ENCODE data around the gene SMC1B. TPM values are rescaled to one million over a fixed set of nuclear protein-coding genes. Genes with fewer than 3 reads are reported as not detected.

The SMC1B gene
- total RNA-seq, 2 donors from 2014 or later, result 2.7 to 3.2 TPM

DNA sequence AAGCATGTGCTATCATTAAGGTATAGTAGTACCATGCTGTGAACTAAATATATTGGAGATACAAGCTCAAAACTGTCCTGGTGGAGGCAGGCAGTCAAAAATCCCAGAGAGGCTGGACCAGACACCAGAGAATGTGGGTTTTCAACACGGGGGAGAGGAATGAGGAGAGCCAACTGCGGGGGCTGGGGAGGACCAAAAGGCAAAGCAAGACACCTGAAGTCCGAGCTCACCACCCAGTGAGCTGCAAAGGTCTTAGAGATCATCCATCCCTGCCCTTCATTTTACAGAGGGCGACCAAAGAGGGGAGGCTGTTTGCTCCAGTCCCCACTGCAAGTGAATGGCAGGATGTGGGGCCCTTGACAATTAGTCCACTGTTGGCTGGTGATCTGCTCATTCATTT is 10.1 kb upstream of the SMC1B start:
- Mint-ChIP-seq H3K27ac (no peak overlapping the region), H3K27me3 (ENCODE audit: low read depth) (no peaks in the 10 kb centered on the region), H3K9me3 (peaks cover 0 to 2% of the 10 kb centered on the region in 2 donors), H3K36me3 (ENCODE audit: insufficient read depth in 2 of 2) (peaks cover 2 to 10% of the 10 kb centered on the region in 2 donors), H3K4me1 (ENCODE audit: low read depth) (peaks cover 5% of the 10 kb centered on the region), H3K4me3 (no peak overlapping the region)
- DNase-seq, result no peak
- ATAC-seq (replicated peaks in 1 of 2), result no peak

DNA sequence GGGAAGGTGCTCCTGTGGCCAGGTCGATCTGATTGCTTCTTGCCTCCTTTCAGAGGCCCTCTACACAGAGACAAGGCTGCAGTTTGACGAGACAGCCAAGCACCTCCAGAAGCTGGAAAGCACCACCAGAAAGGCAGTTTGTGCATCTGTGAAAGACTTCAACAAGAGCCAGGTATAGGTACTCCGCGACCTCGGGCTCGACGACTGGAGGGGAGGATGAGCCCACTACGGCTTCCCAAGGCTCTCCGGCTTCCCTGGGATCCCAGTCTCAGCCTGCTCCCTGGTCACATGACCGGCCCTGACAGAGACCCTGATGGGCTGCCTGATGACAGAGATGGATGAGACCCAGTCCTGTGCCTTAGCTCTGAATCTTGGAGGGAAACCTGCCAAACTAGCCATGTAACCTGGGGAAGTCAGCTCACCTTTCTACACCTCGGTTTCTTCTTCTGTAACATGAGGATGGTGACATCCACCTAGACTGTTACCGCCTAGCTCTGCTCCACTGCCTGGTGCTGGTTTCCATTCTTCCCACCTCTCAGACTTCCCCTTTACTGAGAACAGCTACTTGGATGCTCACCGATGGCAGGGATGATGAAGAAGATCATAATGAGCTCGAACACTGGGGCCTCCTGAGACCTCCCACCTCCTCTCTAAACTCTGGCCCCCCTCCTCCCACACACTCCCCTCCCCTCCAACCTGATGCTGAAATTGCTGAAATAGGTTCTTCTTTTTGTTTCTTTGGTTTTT is 9.0 kb upstream of the SMC1B start:
- ATAC-seq (replicated peaks in 1 of 2), result no peak
- Mint-ChIP-seq H3K36me3 (ENCODE audit: insufficient read depth in 2 of 2) (peaks cover 2 to 10% of the 10 kb centered on the region in 2 donors), H3K27me3 (ENCODE audit: low read depth) (no peaks in the 10 kb centered on the region), H3K27ac (no peak overlapping the region), H3K9me3 (peaks cover 0 to 2% of the 10 kb centered on the region in 2 donors), H3K4me1 (ENCODE audit: low read depth) (peaks cover 5% of the 10 kb centered on the region), H3K4me3 (no peak overlapping the region)
- no peak for DNase-seq

DNA sequence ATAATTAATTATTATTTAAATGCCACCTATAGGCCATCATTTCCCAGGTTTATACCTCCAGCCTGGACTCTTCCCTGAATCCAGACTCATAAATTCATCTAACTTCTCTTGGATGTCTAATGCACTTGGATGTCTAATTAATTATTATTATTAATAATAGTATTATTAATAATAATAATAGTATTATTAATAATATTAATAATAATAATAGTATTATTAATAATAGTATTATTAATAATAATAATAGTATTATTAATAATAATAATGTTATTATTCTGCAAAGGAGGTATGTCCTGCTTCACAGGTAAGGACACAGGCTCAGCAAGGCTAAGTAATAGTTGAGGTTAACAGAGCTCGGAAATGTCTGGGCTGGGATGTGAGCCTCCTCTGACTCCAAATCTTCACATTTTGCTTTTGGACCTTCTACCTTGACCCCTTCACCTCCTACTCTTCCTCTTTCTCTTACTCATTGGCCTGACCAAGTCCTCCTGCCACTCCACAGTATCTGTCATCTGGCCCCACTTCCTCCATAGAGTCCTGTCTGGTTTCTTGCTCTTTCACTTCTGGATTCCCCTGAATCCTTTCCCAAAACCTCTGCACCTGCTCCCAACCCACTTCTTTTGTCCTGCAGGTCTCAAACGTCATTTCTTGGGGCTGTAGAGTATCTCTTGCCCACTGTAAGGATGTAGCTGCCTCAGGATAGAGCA is 8.1 kb upstream of the SMC1B start:
- no peak overlapping the region for H3K4me3 Mint-ChIP-seq
- no peaks in the 10 kb centered on the region for H3K27me3 Mint-ChIP-seq (ENCODE audit: low read depth)
- ATAC-seq (replicated peaks in 1 of 2) (no peak), DNase-seq (no peak)
- no peaks in the 10 kb centered on the region for H3K9me3 Mint-ChIP-seq
- H3K4me1 Mint-ChIP-seq (ENCODE audit: low read depth), result peaks cover 5% of the 10 kb centered on the region
- H3K36me3 Mint-ChIP-seq (ENCODE audit: insufficient read depth in 2 of 2), result peaks cover 2 to 6% of the 10 kb centered on the region in 2 donors
- no peak overlapping the region for H3K27ac Mint-ChIP-seq

DNA sequence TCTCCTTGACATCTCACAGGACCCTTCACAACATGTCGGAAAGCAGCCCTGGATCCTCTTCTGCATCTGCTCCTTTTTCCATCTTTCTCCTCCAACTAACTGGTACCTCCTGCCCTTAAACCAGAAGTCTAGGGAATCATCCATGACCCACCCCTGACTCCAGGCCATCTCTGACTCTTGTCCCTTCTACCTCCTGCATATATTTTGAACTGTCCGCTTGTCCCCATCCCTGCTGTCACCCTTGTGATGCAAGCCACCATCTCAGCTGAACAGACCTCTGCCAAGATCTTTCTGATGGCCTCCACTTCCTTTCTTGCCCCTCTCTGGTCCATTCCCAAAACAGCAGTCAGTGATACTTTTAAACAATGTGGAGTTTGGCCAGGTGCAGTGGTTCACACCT is 7.1 kb upstream of the SMC1B start:
- Mint-ChIP-seq H3K4me1 (ENCODE audit: low read depth) (peaks cover 5% of the 10 kb centered on the region), H3K27ac (no peak overlapping the region), H3K4me3 (no peak overlapping the region), H3K36me3 (ENCODE audit: insufficient read depth in 2 of 2) (peaks cover 2 to 5% of the 10 kb centered on the region in 2 donors), H3K9me3 (no peaks in the 10 kb centered on the region), H3K27me3 (ENCODE audit: low read depth) (no peaks in the 10 kb centered on the region)
- DNase-seq (no peak), ATAC-seq (replicated peaks in 1 of 2) (peak in 1 of 2 donors; percentile 7)

DNA sequence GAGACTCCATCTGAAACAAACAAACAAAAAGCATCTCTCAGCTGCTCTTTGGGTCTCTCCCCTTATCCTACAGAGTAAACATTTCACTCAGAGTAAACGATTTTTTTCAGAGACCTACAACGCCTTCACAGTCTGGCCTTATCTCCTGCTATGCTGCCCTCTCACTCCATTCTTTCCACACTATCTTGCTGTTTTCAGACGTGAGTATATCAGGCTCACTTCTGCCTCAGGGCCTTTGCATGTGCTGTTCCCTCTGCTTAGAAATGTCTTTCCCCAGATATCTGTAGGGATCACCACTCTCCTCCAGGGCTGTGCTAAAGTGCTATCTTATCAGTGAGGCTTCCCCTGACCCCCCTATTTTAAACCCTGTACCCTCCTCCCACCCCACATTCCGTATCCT is 6.6 kb upstream of the SMC1B start:
- DNase-seq (no peak), ATAC-seq (replicated peaks in 1 of 2) (peak in 1 of 2 donors; percentile 11)
- Mint-ChIP-seq H3K4me3 (no peak overlapping the region), H3K9me3 (no peaks in the 10 kb centered on the region), H3K27ac (no peak overlapping the region), H3K4me1 (ENCODE audit: low read depth) (peaks cover 5% of the 10 kb centered on the region), H3K27me3 (ENCODE audit: low read depth) (no peaks in the 10 kb centered on the region), H3K36me3 (ENCODE audit: insufficient read depth in 2 of 2) (peaks cover 2 to 5% of the 10 kb centered on the region in 2 donors)

DNA sequence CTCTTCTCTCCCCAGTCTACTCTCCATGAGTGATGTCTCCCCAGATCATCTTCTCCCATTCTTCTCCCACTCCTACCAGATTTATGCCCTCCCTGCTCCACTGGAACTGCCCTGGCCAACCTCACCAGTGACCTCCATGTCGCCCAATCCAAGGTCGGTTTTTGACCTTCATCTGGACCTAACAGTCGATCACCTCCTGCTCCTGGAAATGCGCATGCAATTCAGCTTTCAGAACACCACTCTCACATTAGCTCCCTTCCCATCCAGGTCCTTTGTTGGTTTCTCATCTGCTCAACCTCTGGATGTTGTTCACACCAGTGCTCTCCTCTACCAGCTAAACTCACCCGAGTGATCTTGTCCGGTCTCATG is 5.4 kb upstream of the SMC1B start:
- ATAC-seq (replicated peaks in 1 of 2) (no peak), DNase-seq (no peak)
- Mint-ChIP-seq H3K9me3 (no peaks in the 10 kb centered on the region), H3K4me1 (ENCODE audit: low read depth) (peaks cover 16% of the 10 kb centered on the region), H3K36me3 (ENCODE audit: insufficient read depth in 2 of 2) (peaks cover 2 to 5% of the 10 kb centered on the region in 2 donors), H3K27ac (no peak overlapping the region), H3K4me3 (no peak overlapping the region), H3K27me3 (ENCODE audit: low read depth) (no peaks in the 10 kb centered on the region)

DNA sequence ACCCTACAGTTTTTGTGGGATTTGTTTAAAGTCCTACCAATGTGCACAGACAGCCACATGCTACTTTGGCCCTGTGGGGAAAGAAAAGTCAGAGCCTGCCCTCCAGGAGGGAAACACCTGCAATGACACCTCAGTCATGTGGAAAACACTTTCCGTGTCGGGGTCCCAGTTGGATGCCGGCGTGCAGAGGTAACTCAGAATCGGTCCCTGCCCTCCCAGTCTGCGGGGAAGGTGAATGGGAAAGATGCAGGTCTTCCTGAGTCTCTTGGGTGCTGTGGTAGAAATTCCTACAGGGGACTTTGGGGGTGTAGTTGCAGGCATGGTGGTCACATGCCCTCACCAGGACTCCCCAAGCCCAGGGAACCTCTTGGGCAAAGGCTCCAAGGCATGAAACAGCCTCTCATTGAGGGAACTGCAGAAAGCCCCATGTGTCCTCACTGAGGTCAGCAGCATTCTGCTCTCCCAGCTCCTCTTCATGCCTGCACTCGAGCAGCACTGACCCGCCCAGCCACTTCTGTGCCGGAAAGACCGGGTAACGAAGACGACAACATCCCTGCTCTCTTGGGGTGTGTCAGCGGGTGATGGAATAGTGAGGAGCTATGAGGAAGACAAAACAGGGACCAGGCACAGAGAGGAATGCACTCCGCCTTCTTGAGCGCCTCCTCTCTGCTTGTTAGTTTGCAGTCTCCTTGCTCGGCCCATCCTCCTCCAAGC is 4.8 kb upstream of the SMC1B start:
- H3K27ac Mint-ChIP-seq, result no peak overlapping the region
- H3K4me1 Mint-ChIP-seq (ENCODE audit: low read depth), result peaks cover 20% of the 10 kb centered on the region
- no peaks in the 10 kb centered on the region for H3K27me3 Mint-ChIP-seq (ENCODE audit: low read depth)
- peaks cover 2 to 5% of the 10 kb centered on the region in 2 donors for H3K36me3 Mint-ChIP-seq (ENCODE audit: insufficient read depth in 2 of 2)
- no peak overlapping the region for H3K4me3 Mint-ChIP-seq
- no peaks in the 10 kb centered on the region for H3K9me3 Mint-ChIP-seq
- DNase-seq, result no peak
- no peak for ATAC-seq (replicated peaks in 1 of 2)

DNA sequence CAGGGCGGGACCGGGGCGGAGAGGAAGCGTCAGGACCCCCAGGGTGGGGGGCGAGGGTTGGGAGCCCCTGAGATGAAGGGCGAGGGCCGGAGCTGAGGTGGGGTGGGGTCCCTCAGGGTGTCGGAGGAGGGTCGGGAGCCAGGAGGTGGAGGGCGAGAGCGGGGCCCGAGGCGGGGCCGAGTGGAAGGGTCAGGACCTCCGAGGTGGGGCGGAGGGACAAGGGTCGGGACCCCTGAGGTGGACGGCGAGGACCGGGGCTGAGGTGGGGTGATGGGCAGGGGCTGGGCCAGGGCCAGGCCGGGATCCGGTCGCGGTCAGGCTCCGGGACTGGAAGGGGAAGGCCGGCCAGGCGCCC is 409 bp downstream of the SMC1B start:
- Mint-ChIP-seq H3K4me1 (ENCODE audit: low read depth) (peaks cover 21% of the 10 kb centered on the region), H3K27ac (no peak overlapping the region), H3K36me3 (ENCODE audit: insufficient read depth in 2 of 2) (peaks cover 0 to 2% of the 10 kb centered on the region in 2 donors), H3K4me3 (peak overlapping the region; percentile 73 to 77), H3K9me3 (no peaks in the 10 kb centered on the region), H3K27me3 (ENCODE audit: low read depth) (no peaks in the 10 kb centered on the region)
- ATAC-seq (replicated peaks in 1 of 2) (no peak), DNase-seq (no peak)

DNA sequence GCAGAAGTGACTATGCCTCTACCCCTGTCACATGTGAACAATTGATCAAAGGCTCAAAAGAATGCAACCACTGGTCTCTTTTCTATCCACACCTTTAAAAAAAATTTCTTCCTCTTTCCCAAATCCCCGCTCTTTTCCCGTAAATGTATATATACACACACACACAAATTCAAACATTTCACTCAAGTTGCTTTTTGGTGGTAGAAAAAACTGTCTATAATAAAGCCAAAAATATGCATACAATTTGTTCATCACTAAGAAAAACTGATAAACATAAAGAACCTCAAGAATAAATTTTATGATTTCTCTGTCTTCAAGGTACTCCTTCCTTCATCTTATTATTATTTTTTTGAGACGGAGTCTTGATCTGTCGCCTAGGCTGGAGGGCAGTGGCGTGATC is 5.6 kb downstream of the SMC1B start:
- Mint-ChIP-seq H3K27me3 (ENCODE audit: low read depth) (no peaks in the 10 kb centered on the region), H3K4me3 (no peak overlapping the region), H3K4me1 (ENCODE audit: low read depth) (peaks cover 4% of the 10 kb centered on the region), H3K9me3 (peaks cover 2% of the 10 kb centered on the region in 2 donors), H3K36me3 (ENCODE audit: insufficient read depth in 2 of 2) (peaks cover 2% of the 10 kb centered on the region in 2 donors), H3K27ac (no peak overlapping the region)
- ATAC-seq (replicated peaks in 1 of 2) (no peak), DNase-seq (no peak)

DNA sequence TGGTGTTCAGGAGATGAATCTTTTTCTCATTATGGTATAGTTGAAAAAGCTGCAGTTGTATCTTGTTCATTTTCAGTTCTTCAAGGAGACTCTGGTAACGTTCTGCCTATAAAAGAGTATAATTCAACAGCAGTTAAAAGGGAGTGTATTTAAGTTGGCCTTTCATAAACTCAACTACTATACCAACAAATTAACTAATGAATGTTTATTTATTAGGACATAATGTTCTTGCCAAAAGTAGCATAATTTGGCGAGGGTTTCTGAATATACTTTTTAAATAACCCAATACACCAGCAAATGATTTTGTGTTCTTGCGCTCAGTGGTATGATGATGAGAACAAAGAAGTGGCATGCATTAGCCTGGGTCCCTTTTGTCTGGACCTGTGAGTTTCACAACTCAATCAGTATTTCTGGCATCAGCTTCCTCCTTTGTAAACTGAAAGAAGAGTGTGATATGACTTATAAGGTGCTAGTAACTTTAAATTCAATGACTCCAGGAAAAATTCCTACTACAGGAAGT is 10.9 kb downstream of the SMC1B start:
- Mint-ChIP-seq H3K27ac (no peak overlapping the region), H3K9me3 (no peaks in the 10 kb centered on the region), H3K27me3 (ENCODE audit: low read depth) (no peaks in the 10 kb centered on the region), H3K4me1 (ENCODE audit: low read depth) (no peaks in the 10 kb centered on the region), H3K4me3 (no peak overlapping the region), H3K36me3 (ENCODE audit: insufficient read depth in 2 of 2) (no peaks in the 10 kb centered on the region)
- DNase-seq (no peak), ATAC-seq (replicated peaks in 1 of 2) (no peak)

DNA sequence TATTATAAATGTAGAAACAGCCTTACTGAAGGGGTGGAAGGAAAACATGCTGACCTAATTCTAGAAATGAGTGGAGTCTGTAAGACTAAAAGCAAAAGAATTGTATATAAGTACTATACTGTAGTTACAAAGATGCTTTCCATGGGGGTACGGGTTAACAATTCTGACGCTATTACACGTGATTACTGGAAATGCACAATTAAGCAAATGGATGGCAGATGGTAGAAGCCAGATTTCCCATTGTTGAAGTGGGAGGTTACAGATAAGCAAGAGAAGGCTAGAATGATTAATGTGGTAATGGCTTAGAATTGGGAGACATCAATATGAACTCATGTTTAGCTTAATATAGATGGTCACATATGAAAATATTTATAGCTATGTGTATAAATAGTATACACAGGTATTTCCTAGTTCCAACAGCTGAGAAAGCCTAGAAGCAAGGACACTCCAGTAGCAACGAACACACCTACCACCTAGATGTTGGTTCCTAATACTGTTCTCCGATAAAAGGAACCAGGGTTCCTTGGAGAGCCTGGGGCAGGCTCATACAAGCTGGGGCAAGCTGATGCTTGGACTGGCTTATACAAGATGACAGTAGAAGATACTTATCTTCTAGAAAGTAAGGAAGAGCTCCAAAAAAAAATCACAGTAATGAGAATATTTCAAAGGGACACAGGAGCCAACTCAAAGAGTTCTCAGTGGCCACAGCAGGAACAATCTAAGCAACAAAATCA is 13.5 kb downstream of the SMC1B start:
- ATAC-seq (replicated peaks in 1 of 2) (no peak), DNase-seq (no peak)
- Mint-ChIP-seq H3K27ac (no peak overlapping the region), H3K27me3 (ENCODE audit: low read depth) (no peaks in the 10 kb centered on the region), H3K4me1 (ENCODE audit: low read depth) (no peaks in the 10 kb centered on the region), H3K36me3 (ENCODE audit: insufficient read depth in 2 of 2) (no peaks in the 10 kb centered on the region), H3K9me3 (no peaks in the 10 kb centered on the region), H3K4me3 (no peak overlapping the region)

DNA sequence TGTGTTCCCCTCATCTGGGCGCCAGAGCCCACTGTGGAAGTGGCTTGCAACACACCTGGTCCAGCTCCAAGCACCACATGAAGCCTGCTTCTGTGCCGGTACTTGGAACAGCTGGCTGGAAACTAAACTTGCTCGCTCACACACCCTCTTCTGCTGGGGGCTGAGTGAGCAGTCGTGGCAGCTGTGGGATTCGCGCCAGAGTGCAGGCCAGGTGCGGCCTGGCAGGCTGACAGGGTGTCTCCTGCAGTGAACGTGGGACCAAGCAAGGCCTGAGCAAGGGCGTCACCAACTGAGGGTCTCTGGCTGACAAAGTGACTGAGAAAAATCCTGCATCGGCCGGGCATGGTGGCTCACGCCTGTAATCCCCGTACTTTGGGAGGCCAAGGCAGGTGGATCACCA is 15.2 kb downstream of the SMC1B start:
- Mint-ChIP-seq H3K27me3 (ENCODE audit: low read depth) (no peaks in the 10 kb centered on the region), H3K4me1 (ENCODE audit: low read depth) (no peaks in the 10 kb centered on the region), H3K4me3 (no peak overlapping the region), H3K27ac (no peak overlapping the region), H3K36me3 (ENCODE audit: insufficient read depth in 2 of 2) (no peaks in the 10 kb centered on the region), H3K9me3 (no peaks in the 10 kb centered on the region)
- DNase-seq (no peak), ATAC-seq (replicated peaks in 1 of 2) (no peak)

DNA sequence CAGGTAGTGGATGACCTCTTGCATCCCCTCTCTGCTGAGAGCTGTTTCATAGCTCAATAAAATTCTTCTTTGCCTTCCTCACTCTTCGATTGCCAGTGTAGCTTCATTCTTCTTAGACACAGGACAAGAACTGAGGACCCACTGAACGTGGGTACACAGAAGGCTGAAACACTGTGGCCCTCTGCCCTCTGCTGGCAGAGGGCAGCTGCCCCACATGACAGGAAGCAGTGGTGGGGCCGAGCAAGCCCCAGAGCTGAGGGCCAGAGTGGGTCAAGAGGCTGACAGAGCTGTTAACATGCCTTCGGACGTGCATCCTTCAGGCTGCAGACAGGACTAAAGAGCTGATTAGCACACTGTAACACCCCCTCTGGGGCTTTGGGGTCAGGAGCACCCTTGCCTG is 15.6 kb downstream of the SMC1B start:
- DNase-seq (no peak), ATAC-seq (replicated peaks in 1 of 2) (peak in 1 of 2 donors; percentile 40)
- no peaks in the 10 kb centered on the region for H3K9me3 Mint-ChIP-seq
- no peaks in the 10 kb centered on the region for H3K36me3 Mint-ChIP-seq (ENCODE audit: insufficient read depth in 2 of 2)
- no peaks in the 10 kb centered on the region for H3K27me3 Mint-ChIP-seq (ENCODE audit: low read depth)
- H3K4me3 Mint-ChIP-seq, result no peak overlapping the region
- no peak overlapping the region for H3K27ac Mint-ChIP-seq
- no peaks in the 10 kb centered on the region for H3K4me1 Mint-ChIP-seq (ENCODE audit: low read depth)

Measured in activated T-cell treated with anti-CD3 and anti-CD28 coated beads, Interleukin-2, amount 50 U/mL, for 72 hours (primary cell).